ENCODE data around the gene ZNF324. TPM values are rescaled to one million over a fixed set of nuclear protein-coding genes. Genes with fewer than 3 reads are reported as not detected.
A peak's percentile ranks its signal among the peaks of the same experiment; 100 is the strongest.

The ZNF324 gene
- total RNA-seq, 1 donor from 2014 or later: 12.9 TPM

DNA sequence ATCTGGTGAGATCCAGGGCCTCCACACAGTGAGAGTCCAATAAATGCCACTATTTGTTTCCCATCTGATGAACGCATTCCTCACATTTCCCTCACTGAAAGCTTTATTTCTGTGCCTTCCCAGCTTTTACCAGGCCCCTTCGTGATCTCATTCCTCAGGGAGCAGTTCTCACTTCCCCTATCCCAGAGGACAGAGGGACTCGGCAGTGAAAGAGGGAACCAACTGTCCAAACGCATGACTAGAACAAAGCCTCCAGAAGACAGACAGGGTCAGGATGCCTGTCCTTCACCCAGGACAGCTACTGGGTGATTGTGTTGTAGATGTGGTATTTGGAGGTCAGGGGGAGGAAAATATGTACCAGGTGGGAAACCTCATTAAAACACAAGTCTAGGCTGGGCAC, 54.8 kb downstream of the ZNF324 start:
- Mint-ChIP-seq H3K4me1 (ENCODE audit: low read depth) (peaks cover 24% of the 10 kb centered on the region), H3K27ac (peak overlapping the region; percentile 96), H3K27me3 (no peaks in the 10 kb centered on the region), H3K4me3 (ENCODE audit: low read depth) (peak overlapping the region; percentile 61), H3K36me3 (ENCODE audit: insufficient read depth) (no peaks in the 10 kb centered on the region), H3K9me3 (ENCODE audit: low read depth) (no peaks in the 10 kb centered on the region)
- DNase-seq (ENCODE audit: low spot score, unreplicated experiment): no peak
- TF ChIP-seq, protein P1, sequence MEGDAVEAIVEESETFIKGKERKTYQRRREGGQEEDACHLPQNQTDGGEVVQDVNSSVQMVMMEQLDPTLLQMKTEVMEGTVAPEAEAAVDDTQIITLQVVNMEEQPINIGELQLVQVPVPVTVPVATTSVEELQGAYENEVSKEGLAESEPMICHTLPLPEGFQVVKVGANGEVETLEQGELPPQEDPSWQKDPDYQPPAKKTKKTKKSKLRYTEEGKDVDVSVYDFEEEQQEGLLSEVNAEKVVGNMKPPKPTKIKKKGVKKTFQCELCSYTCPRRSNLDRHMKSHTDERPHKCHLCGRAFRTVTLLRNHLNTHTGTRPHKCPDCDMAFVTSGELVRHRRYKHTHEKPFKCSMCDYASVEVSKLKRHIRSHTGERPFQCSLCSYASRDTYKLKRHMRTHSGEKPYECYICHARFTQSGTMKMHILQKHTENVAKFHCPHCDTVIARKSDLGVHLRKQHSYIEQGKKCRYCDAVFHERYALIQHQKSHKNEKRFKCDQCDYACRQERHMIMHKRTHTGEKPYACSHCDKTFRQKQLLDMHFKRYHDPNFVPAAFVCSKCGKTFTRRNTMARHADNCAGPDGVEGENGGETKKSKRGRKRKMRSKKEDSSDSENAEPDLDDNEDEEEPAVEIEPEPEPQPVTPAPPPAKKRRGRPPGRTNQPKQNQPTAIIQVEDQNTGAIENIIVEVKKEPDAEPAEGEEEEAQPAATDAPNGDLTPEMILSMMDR (IDR thresholded peaks at IDR 0.05; ENCODE audit: unreplicated experiment): no peak

DNA sequence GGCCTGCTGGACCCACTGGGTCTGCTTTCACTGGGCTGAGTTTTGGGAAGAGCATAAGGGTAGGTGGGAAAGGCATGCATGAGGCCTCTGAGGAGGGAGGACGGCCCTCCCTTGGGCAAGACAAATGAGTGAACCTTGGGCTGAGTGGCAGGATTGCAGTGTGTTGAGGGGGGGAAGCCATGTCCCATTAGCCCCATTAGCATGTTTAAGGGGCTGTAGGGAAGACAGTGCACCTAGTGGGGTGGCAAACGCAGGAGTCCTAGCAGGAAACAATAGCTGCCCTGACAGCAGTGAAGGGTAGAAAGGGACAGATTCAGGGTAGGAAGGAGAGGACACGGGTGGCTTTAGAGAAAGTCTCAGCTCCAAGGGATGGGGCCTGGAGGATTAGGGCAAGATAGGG, 55.8 kb downstream of the ZNF324 start:
- H3K4me1 Mint-ChIP-seq (ENCODE audit: low read depth): peaks cover 24% of the 10 kb centered on the region
- H3K4me3 Mint-ChIP-seq (ENCODE audit: low read depth): no peak overlapping the region
- no peaks in the 10 kb centered on the region for H3K27me3 Mint-ChIP-seq
- H3K27ac Mint-ChIP-seq: no peak overlapping the region
- no peaks in the 10 kb centered on the region for H3K9me3 Mint-ChIP-seq (ENCODE audit: low read depth)
- TF ChIP-seq, protein P1 (IDR thresholded peaks at IDR 0.05; ENCODE audit: unreplicated experiment): no peak
- no peak for DNase-seq (ENCODE audit: low spot score, unreplicated experiment)
- no peaks in the 10 kb centered on the region for H3K36me3 Mint-ChIP-seq (ENCODE audit: insufficient read depth)

Other genes starting within 250 kb of the ZNF324 start
- 61.0 and 70.5 TPM in 2 replicates for gene ZNF544, start 238.2 kb upstream of the ZNF324 start, total RNA-seq
- gene ZNF8, start 188.1 kb upstream of the ZNF324 start, total RNA-seq: 18.1 and 18.2 TPM in 2 replicates
- 41.3 and 46.2 TPM in 2 replicates for gene ERVK3-1, start 161.7 kb upstream of the ZNF324 start, total RNA-seq
- gene ZSCAN22, start 140.1 kb upstream of the ZNF324 start, total RNA-seq: 4.6 TPM in 2 replicates
- gene A1BG, start 113.6 kb upstream of the ZNF324 start, total RNA-seq: 3.9 and 4.6 TPM in 2 replicates
- 11.7 and 13.4 TPM in 2 replicates for gene ZNF497, start 104.3 kb upstream of the ZNF324 start, total RNA-seq
- 5.4 and 6.1 TPM in 2 replicates for gene ZNF837, start 86.0 kb upstream of the ZNF324 start, total RNA-seq
- gene RPS5, start 79.8 kb upstream of the ZNF324 start, total RNA-seq: 1,006 and 1,040 TPM in 2 replicates
- 0.42 TPM in 1 of 2 replicates, not detected in the other for gene RNF225, start 71.4 kb upstream of the ZNF324 start, total RNA-seq
- 16.7 and 18.2 TPM in 2 replicates for gene ZNF584, start 58.4 kb upstream of the ZNF324 start, total RNA-seq
- 3.5 TPM in 2 replicates for gene ZNF132, start 26.9 kb upstream of the ZNF324 start, total RNA-seq
- 10.1 and 11.2 TPM in 2 replicates for gene ZNF324B, start 15.5 kb upstream of the ZNF324 start, total RNA-seq
- gene ZNF446, start 9.3 kb downstream of the ZNF324 start, total RNA-seq: 17.7 and 19.4 TPM in 2 replicates
- gene SLC27A5, start 44.9 kb downstream of the ZNF324 start, total RNA-seq: 9.4 and 9.9 TPM in 2 replicates
- 22.3 and 22.7 TPM in 2 replicates for gene ZBTB45, start 52.7 kb downstream of the ZNF324 start, total RNA-seq
- 699 and 731 TPM in 2 replicates for gene TRIM28, start 77.0 kb downstream of the ZNF324 start, total RNA-seq
- 72.2 and 81.5 TPM in 2 replicates for gene CHMP2A, start 88.0 kb downstream of the ZNF324 start, total RNA-seq
- 73.0 and 80.4 TPM in 2 replicates for gene UBE2M, start 91.5 kb downstream of the ZNF324 start, total RNA-seq
- gene MZF1, start 106.3 kb downstream of the ZNF324 start, total RNA-seq: 70.9 and 71.3 TPM in 2 replicates